WERI-Rb-1 (cell line): Measurements from ENCODE around the gene RGN.

Experiments
- DNase-seq: peaks from one replicate; pipeline ENCODE4 v3.0.0-alpha.2; 2020
- H3K27ac ChIP-seq: fragments of 250-450 bp; sonication (Bioruptor Pico); 2 replicates; pipeline ENCODE4 v1.5.1; 2020; ENCODE audit warnings: mild to moderate bottlenecking, moderate library complexity
- H3K27me3 ChIP-seq: fragments of 250-450 bp; sonication (Bioruptor Pico); 2 replicates; pipeline ENCODE4 v1.5.1; 2021; ENCODE audit warnings: mild to moderate bottlenecking, low read depth, moderate library complexity; ENCODE audit not compliant: insufficient read depth, severe bottlenecking
- H3K36me3 ChIP-seq: fragments of 250-450 bp; sonication (Bioruptor Pico); 2 replicates; pipeline ENCODE4 v1.5.1; 2020; ENCODE audit warnings: mild to moderate bottlenecking, moderate library complexity
- H3K4me3 ChIP-seq: 2 replicates; pipeline ENCODE4 v1.5.1; 2011; ENCODE audit warnings: low read depth, mild to moderate bottlenecking, control low read depth, low read length
- H3K9me3 ChIP-seq: fragments of 250-450 bp; sonication (Bioruptor Pico); 2 replicates; pipeline ENCODE4 v1.5.1; 2021; ENCODE audit warnings: mild to moderate bottlenecking, moderate library complexity; ENCODE audit not compliant: severe bottlenecking
- CTCF ChIP-seq: IDR thresholded peaks from 2 replicates; pipeline ENCODE4 v1.5.1; 2011; ENCODE audit warnings: low read depth, mild to moderate bottlenecking, control low read depth, inconsistent platforms, low read length

Gene RGN

GRCh38 chrX:47078129-47079043, at the start of gene RGN:
RGN (plus strand) TSS chrX:47078443; CDS start chrX:47081145, 2,702 bp downstream.
- H3K4me3 ChIP-seq: no peak within 1 kb of the TSS
- no peak for TF ChIP-seq CTCF
- no peaks in the 10 kb centered on the region for H3K36me3 ChIP-seq
- no peak within 1 kb of the TSS for H3K27ac ChIP-seq
- peaks cover 15% of the 10 kb centered on the region for H3K27me3 ChIP-seq
- no peak for DNase-seq
- no peaks in the 10 kb centered on the region for H3K9me3 ChIP-seq

GRCh38 chrX:47030339-47030738, 47.9 kb upstream of the RGN start:
- TF ChIP-seq CTCF: peak; percentile 30
- H3K36me3 ChIP-seq: no peaks in the 10 kb centered on the region
- H3K4me3 ChIP-seq: no peak overlapping the region
- no peak overlapping the region for H3K27ac ChIP-seq
- DNase-seq: no peak
- no peaks in the 10 kb centered on the region for H3K9me3 ChIP-seq
- H3K27me3 ChIP-seq: peaks cover 3% of the 10 kb centered on the region

GRCh38 chrX:47047989-47048388, 30.3 kb upstream of the RGN start:
- Histone ChIP-seq H3K4me3 (no peak overlapping the region), H3K27me3 (peaks cover 7% of the 10 kb centered on the region), H3K9me3 (no peaks in the 10 kb centered on the region), H3K36me3 (no peaks in the 10 kb centered on the region), H3K27ac (no peak overlapping the region)
- no peak for DNase-seq
- TF ChIP-seq CTCF: no peak

GRCh38 chrX:47059142-47059874, 18.9 kb upstream of the RGN start:
- no peaks in the 10 kb centered on the region for H3K9me3 ChIP-seq
- DNase-seq: no peak

GRCh38 chrX:47060708-47061107, 17.5 kb upstream of the RGN start:
- H3K27ac ChIP-seq: no peak overlapping the region
- peaks cover 9% of the 10 kb centered on the region for H3K27me3 ChIP-seq
- DNase-seq: no peak
- no peak for TF ChIP-seq CTCF
- H3K36me3 ChIP-seq: no peaks in the 10 kb centered on the region
- no peaks in the 10 kb centered on the region for H3K9me3 ChIP-seq
- H3K4me3 ChIP-seq: no peak overlapping the region

More at GRCh38 chrX:47059142-47059874, 18.9 kb upstream of the RGN start:
- TF ChIP-seq CTCF: no peak
- H3K36me3 ChIP-seq: no peaks in the 10 kb centered on the region
- H3K27me3 ChIP-seq: peaks cover 5% of the 10 kb centered on the region
- H3K27ac ChIP-seq: no peak overlapping the region
- no peak overlapping the region for H3K4me3 ChIP-seq
